ENCODE results near the gene LEP.

DNA sequence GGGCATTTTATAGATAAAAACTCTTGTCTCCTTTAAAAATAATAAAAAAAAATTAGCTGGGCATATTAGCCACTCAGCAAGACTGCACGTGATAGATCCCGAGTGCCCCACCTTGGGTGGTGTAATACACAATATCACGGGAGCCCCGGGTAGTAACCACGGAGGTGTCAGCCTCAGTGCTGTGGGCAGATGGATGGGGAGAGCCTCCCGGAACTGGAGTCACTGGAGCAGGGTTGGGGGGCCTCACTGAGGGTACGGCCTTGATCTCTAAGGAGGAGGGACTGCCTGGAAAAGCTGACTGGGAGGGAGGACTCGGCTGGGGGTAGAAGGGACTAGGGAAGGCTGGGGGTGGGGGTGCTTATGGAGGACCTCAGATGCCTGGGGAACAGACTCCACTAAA is 12.6 kb downstream of the LEP start:
- TF ChIP-seq, protein P1, sequence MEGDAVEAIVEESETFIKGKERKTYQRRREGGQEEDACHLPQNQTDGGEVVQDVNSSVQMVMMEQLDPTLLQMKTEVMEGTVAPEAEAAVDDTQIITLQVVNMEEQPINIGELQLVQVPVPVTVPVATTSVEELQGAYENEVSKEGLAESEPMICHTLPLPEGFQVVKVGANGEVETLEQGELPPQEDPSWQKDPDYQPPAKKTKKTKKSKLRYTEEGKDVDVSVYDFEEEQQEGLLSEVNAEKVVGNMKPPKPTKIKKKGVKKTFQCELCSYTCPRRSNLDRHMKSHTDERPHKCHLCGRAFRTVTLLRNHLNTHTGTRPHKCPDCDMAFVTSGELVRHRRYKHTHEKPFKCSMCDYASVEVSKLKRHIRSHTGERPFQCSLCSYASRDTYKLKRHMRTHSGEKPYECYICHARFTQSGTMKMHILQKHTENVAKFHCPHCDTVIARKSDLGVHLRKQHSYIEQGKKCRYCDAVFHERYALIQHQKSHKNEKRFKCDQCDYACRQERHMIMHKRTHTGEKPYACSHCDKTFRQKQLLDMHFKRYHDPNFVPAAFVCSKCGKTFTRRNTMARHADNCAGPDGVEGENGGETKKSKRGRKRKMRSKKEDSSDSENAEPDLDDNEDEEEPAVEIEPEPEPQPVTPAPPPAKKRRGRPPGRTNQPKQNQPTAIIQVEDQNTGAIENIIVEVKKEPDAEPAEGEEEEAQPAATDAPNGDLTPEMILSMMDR (conservative IDR thresholded peaks at IDR 0.05): no peak
- no peak for TF ChIP-seq ZFX (IDR thresholded peaks at IDR 0.05)

Measured in C4-2B (cell line).